Activated CD4-positive, alpha-beta T cell treated with anti-CD3 and anti-CD28 coated beads for 4 hours (primary cell): ENCODE results near the gene CUEDC1.

Experiments used
- DNase-seq, 2 donors: peaks; one replicate each; pipeline ENCODE4 v3.0.0-alpha.2; 2020

The CUEDC1 gene

GRCh38 chr17:57957120-57957850 is 2.1 kb upstream of the CUEDC1 start:
- DNase-seq = no peak

GRCh38 chr17:57956291-57957119 is 1.3 kb upstream of the CUEDC1 start:
- peak; percentile 12 to 25 for DNase-seq

- no peak for DNase-seq
Measured at GRCh38 chr17:57954397-57955182, 622 bp downstream of the CUEDC1 start.

- DNase-seq = no peak
Measured at GRCh38 chr17:57953705-57954396, 1.4 kb downstream of the CUEDC1 start.

GRCh38 chr17:57953219-57953618 is 2.0 kb downstream of the CUEDC1 start:
- no peak for DNase-seq

- DNase-seq = no peak
Measured at GRCh38 chr17:57949649-57950048, 5.6 kb downstream of the CUEDC1 start.

GRCh38 chr17:57948555-57949420 is 6.4 kb downstream of the CUEDC1 start:
- DNase-seq = no peak

GRCh38 chr17:57948169-57948554 is 7.0 kb downstream of the CUEDC1 start:
- DNase-seq = no peak

- no peak for DNase-seq
Measured at GRCh38 chr17:57947369-57947768, 7.8 kb downstream of the CUEDC1 start.

- peak; percentile 13 to 22 for DNase-seq
Measured at GRCh38 chr17:57946798-57947358, 8.3 kb downstream of the CUEDC1 start.

GRCh38 chr17:57945996-57946797 is 9.0 kb downstream of the CUEDC1 start:
- DNase-seq = no peak

- DNase-seq = no peak
Measured at GRCh38 chr17:57944908-57945307, 10.3 kb downstream of the CUEDC1 start.

GRCh38 chr17:57943645-57944044 is 11.6 kb downstream of the CUEDC1 start:
- DNase-seq = no peak

GRCh38 chr17:57943140-57943539 is 12.1 kb downstream of the CUEDC1 start:
- DNase-seq = no peak

- DNase-seq = no peak
Measured at GRCh38 chr17:57941384-57942370, 13.5 kb downstream of the CUEDC1 start.

- peak; percentile 28 to 44 for DNase-seq
Measured at GRCh38 chr17:57940653-57941329, 14.4 kb downstream of the CUEDC1 start.

GRCh38 chr17:57940231-57940630 is 15.0 kb downstream of the CUEDC1 start:
- no peak for DNase-seq

- DNase-seq = peak; percentile 33 to 41
Measured at GRCh38 chr17:57939797-57940196, 15.4 kb downstream of the CUEDC1 start.

GRCh38 chr17:57938061-57938502 is 17.1 kb downstream of the CUEDC1 start:
- no peak for DNase-seq
